RWPE2 (cell line): Measurements from ENCODE around the gene SLC25A13.

ENCODE experiments used
- ATAC-seq: fragments of 200-7000 bp; cut with Tn5 transposase; 3 replicates; pipeline ENCODE4 v1.9.1; 2021; ENCODE audit warnings: low read depth
- DNase-seq: peaks from one replicate; pipeline ENCODE4 v3.0.0-alpha.2; 2020; ENCODE audit warnings: low spot score
- H3K27ac ChIP-seq: fragments of 450-650 bp; 2 replicates; pipeline ENCODE4 v1.5.1; 2017; ENCODE audit warnings: mild to moderate bottlenecking; ENCODE audit not compliant: poor library complexity, severe bottlenecking
- H3K27me3 ChIP-seq: fragments of 250-450 bp; sonication (Bioruptor Pico); 2 replicates; pipeline ENCODE4 v1.5.1; 2021; ENCODE audit warnings: mild to moderate bottlenecking, moderate library complexity; ENCODE audit not compliant: insufficient read depth, poor library complexity, severe bottlenecking
- H3K36me3 ChIP-seq: fragments of 250-450 bp; sonication (Bioruptor Pico); 2 replicates; pipeline ENCODE4 v1.5.1; 2020; ENCODE audit warnings: low read depth, mild to moderate bottlenecking, moderate library complexity
- H3K4me1 ChIP-seq: fragments of 250-450 bp; sonication (Bioruptor Pico); 2 replicates; pipeline ENCODE4 v1.5.1; 2021; ENCODE audit warnings: mild to moderate bottlenecking, moderate library complexity; ENCODE audit not compliant: insufficient read depth, poor library complexity, severe bottlenecking
- H3K4me3 ChIP-seq: fragments of 250-450 bp; sonication (Bioruptor Pico); 2 replicates; pipeline ENCODE4 v1.5.1; 2021; ENCODE audit warnings: mild to moderate bottlenecking, moderate library complexity; ENCODE audit not compliant: severe bottlenecking
- H3K9me3 ChIP-seq: fragments of 250-450 bp; sonication (Bioruptor Pico); 2 replicates; pipeline ENCODE4 v1.5.1; 2021; ENCODE audit warnings: mild to moderate bottlenecking, moderate library complexity; ENCODE audit not compliant: severe bottlenecking
- TF ChIP-seq, protein P1 (sequence below): fragments of 450-650 bp; IDR thresholded peaks from one replicate; pipeline ENCODE4 v1.5.1; 2017; ENCODE audit warnings: mild to moderate bottlenecking, moderate library complexity; ENCODE audit not compliant: poor library complexity, severe bottlenecking

The SLC25A13 gene

DNA sequence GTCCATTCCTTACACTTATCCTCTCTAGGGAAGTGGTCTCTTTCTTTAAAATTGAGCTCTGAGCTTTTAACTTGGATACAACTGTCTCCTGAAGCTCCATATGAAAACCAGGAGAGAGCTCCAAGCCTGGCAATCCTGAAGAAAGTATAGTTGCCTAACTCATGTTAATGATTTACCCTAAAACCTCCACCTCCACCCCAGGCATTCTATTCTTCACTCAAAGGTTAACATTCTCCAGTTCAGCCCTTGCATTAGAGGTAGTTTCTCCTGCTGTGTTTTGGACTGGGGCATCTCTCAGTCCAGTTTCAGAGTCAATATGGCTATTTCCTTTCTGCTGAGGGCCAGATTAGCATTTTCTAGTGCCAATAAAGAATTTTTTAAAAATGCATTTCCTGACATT, 195.5 kb downstream of the SLC25A13 start:
- ATAC-seq (no peak), DNase-seq (no peak)
- no peak overlapping the region for H3K27ac ChIP-seq
- H3K4me1 ChIP-seq = no peaks in the 10 kb centered on the region
- H3K9me3 ChIP-seq = no peaks in the 10 kb centered on the region
- H3K27me3 ChIP-seq = no peaks in the 10 kb centered on the region
- H3K36me3 ChIP-seq = 0 out of 2 replicates have a peak, but pooled peaks cover 6% of the 10 kb centered on the region
- TF ChIP-seq, protein P1, sequence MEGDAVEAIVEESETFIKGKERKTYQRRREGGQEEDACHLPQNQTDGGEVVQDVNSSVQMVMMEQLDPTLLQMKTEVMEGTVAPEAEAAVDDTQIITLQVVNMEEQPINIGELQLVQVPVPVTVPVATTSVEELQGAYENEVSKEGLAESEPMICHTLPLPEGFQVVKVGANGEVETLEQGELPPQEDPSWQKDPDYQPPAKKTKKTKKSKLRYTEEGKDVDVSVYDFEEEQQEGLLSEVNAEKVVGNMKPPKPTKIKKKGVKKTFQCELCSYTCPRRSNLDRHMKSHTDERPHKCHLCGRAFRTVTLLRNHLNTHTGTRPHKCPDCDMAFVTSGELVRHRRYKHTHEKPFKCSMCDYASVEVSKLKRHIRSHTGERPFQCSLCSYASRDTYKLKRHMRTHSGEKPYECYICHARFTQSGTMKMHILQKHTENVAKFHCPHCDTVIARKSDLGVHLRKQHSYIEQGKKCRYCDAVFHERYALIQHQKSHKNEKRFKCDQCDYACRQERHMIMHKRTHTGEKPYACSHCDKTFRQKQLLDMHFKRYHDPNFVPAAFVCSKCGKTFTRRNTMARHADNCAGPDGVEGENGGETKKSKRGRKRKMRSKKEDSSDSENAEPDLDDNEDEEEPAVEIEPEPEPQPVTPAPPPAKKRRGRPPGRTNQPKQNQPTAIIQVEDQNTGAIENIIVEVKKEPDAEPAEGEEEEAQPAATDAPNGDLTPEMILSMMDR = no peak
- H3K4me3 ChIP-seq = no peak overlapping the region

DNA sequence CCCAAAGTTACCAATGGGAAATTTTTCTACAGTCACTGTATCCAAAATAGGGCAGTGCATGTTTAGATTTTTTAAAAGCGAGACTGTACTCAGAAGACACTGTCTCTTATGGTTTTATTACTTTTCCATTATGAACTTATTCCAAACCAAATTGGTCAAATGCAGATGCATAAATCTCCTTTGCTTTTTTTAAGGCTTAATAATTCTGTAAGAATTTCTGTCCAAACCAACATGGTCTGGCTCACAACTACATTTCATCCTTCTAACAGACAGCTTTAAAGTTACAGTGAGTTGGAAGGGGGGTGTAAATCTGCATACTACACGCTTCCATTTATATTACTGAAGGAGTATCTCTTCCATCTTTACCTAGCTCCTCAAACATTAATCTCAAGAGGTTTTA, 199.2 kb downstream of the SLC25A13 start:
- Histone ChIP-seq H3K36me3 (0 out of 2 replicates have a peak, but pooled peaks cover 3% of the 10 kb centered on the region), H3K4me3 (no peak overlapping the region), H3K27me3 (no peaks in the 10 kb centered on the region), H3K4me1 (no peaks in the 10 kb centered on the region), H3K27ac (no peak overlapping the region), H3K9me3 (no peaks in the 10 kb centered on the region)
- ATAC-seq (no peak), DNase-seq (no peak)
- TF ChIP-seq, protein P1 = no peak

DNA sequence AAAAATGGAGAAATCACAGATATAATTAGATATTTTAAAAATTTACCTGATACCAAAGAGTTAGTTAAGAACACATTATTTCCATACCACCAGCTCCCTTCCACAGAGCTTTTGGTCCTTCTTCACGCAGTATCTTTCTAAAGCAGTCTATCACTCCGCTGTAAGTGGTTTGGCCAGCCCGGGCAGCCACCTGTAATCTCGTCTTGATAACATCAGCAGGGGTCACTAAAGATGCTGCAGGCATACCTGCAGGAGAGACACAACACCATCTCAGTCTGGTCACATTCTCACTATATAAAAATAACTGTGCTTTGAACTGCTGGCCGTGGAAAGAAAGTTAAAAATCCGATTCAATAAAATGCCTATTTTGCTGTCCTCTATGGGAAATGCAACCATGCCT, 200.1 kb downstream of the SLC25A13 start:
- no peak overlapping the region for H3K4me3 ChIP-seq
- DNase-seq (no peak), ATAC-seq (no peak)
- no peak overlapping the region for H3K27ac ChIP-seq
- H3K9me3 ChIP-seq = no peaks in the 10 kb centered on the region
- TF ChIP-seq, protein P1 = no peak
- H3K36me3 ChIP-seq = 0 out of 2 replicates have a peak, but pooled peaks cover 3% of the 10 kb centered on the region
- H3K4me1 ChIP-seq = no peaks in the 10 kb centered on the region
- no peaks in the 10 kb centered on the region for H3K27me3 ChIP-seq

DNA sequence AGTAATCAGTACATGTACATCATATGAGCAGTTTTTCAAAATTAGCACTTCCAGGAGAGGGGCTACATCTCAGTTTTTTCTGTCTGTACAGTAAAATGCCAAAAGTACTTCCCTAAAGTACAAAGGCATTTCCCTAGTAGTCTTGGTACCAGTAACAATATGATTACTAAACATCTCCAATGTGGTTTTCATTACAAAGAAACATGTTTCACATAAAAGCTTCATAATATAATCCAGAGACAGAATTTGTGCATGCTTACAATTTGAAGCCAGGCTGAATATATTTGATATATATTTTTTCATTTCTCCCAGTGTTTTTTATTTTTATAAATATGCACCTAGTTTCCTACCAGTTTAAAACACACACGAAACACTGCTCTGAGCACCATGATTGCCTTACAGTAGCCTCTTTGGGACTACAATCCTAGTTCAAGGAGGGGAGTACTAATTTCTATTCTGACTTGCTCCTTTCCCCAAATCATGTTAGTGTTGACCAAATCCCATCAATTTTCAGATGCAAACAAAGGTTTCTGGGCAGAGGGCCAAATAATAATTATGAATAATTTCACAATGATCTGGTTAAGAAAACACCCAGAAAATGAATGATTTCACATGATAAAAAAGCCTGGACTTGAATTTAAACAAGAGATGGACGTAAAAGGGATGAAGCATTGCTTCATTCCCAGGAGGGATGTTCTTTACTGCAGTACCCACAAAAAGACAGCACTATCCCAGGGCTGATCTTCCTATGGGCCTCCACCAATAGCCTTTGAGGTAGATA, 201.3 kb downstream of the SLC25A13 start:
- H3K36me3 ChIP-seq = 0 out of 2 replicates have a peak, but pooled peaks cover 3% of the 10 kb centered on the region
- DNase-seq (no peak), ATAC-seq (no peak)
- H3K4me1 ChIP-seq = no peaks in the 10 kb centered on the region
- no peaks in the 10 kb centered on the region for H3K27me3 ChIP-seq
- TF ChIP-seq, protein P1 = no peak
- no peak overlapping the region for H3K4me3 ChIP-seq
- no peaks in the 10 kb centered on the region for H3K9me3 ChIP-seq
- no peak overlapping the region for H3K27ac ChIP-seq

DNA sequence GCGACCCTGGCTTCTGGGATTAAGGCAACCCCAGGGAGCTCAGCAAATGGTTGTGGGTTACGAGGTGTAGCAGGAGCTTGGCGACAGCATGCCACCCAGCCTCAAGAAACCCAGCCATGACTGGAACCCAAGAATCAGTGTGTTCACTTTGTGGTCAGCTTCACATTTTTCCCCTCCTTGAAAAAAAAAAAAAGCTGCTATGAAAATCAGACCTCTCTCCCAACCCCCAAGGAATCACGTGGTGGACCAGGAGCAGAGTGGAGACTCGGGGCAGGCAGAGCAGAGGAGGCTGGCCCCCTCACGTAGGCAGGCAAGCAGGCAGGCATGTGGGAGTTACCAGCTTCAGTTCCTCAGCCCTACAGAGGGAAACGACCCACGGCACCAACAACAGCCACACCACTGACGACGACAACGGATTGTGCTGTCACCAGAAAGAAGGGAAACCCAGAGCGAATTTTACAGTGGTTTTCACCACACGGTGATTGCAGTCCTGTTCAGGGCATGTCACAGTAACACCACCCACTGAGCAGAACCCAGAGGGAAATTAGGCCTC, 203.4 kb downstream of the SLC25A13 start:
- H3K9me3 ChIP-seq = peaks cover 2% of the 10 kb centered on the region
- DNase-seq (no peak), ATAC-seq (no peak)
- H3K27me3 ChIP-seq = no peaks in the 10 kb centered on the region
- H3K36me3 ChIP-seq = 0 out of 2 replicates have a peak, but pooled peaks cover 3% of the 10 kb centered on the region
- H3K27ac ChIP-seq = no peak overlapping the region
- no peak overlapping the region for H3K4me3 ChIP-seq
- TF ChIP-seq, protein P1 = no peak
- H3K4me1 ChIP-seq = no peaks in the 10 kb centered on the region
